ENCODE results near the gene WRAP73. TPM values are rescaled to one million over a fixed set of nuclear protein-coding genes. Genes with fewer than 3 reads are reported as not detected.
"Not testable (repeated sequence)": the region's sequence is repeated elsewhere in the genome, so short reads cannot be mapped to it uniquely, and the experiment has no call there.

WRAP73 gene
- total RNA-seq, 1 donor from 2014 or later = 12.5 TPM

DNA sequence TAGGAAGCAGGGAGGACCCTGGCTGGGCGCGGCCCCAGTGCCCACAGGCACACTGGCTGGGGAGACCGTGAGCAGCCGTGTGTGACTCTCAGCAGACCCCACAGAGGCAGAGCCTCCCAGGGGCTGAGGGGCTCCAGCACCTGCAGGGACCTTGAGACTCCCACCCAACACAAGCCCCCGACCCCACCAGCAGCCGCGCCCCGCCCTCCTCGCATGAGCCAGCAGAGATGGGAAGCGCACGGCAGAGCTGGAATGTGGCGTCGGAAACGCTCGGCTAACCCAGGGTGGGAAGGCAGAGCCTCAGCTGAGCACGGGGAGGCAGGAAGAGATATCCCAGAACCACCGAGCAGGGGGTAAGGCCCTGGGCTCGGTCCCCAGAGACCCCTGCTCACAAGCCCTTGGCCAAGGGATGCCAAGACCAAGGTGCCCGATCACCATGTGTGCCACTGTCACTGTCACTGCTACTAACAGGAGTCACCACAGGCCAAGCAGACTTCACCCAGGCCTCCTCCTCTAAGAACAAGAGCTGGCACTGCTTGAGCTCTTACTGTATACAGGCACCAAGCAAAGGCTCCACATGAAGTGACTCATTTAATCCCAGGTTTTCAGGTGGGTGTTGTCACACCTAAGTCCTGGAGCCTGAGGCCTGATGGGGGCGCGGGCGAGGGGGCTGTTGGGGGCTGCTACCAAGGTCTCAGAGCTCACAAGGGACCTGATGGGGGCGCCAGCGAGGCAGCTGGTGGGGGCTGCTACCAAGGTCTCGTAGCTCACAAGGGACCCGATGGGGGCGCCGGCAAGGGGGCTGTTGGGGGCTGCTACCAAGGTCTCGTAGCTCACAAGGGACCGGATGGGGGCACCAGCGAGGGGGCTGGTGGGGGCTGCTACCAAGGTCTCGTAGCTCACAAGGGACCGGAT is 58.7 kb downstream of the WRAP73 start:
- intact Hi-C loops (cut with micrococcal nuclease) = no loop called here
- DNase-seq = no peak
- no peak for ATAC-seq

DNA sequence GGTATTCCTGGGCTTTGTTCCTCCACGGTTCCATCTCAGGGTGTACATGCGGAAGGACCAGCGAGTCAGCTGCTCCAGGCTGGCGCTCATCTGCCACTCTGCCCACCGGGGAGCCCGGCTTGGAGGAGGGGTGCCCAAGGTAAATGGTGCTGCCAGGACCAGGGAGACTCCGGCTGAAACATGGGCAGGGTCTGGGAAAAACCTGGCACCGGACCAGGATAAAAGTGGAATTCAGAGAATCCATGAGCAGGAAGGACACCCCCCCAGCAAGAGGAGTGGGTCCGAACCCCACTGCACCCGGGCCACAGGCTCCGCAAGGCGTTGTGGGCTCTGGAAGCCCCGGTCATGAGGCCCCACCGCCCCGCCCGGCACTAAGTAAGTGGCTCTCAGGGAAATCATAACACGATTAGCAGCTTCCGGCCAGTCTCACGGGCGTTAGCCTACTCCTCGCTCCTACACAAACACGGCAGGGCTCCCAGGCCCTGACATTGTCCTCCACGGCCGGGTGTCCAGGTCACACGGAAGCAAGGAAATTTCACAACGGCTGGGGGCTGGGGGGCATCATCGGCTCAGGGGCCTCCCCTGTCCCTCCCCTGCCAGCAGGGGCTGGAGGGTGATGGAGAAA is 59.7 kb downstream of the WRAP73 start:
- ATAC-seq = peak; percentile 44
- DNase-seq = no peak
- intact Hi-C loops (cut with micrococcal nuclease) = no loop called here

DNA sequence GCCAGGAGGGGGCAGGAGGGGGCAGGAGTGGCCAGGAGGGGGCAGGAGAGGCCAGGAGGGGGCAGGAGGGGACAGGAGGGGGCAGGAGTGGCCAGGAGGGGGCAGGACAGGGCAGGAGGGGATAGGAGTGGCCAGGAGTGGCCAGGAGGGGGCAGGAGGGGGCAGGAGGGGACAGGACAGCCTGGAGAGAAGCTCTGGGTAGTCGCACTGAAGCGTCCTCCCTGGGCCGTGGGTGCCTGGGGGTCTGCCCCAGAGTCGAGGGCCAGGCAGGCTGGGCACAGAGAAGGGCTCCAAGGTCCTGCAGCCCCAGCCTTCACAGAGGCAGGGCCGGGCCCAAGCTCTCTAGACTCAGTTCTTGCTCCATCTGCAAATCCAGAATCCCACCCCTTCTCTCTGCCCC is 61.5 kb downstream of the WRAP73 start:
- intact Hi-C loops (cut with micrococcal nuclease) = no loop called here
- DNase-seq (no peak), ATAC-seq (no peak)

- DNase-seq (no peak), ATAC-seq (no peak)
- intact Hi-C loops (cut with micrococcal nuclease) = no loop called here
Observed at GRCh38 chr1:3586986-3587759, 62.7 kb downstream of the WRAP73 start.

- intact Hi-C loops (cut with micrococcal nuclease) = no loop called here
- DNase-seq (no peak), ATAC-seq (no peak)
Observed at GRCh38 chr1:3585940-3586568, 63.8 kb downstream of the WRAP73 start.

GRCh38 chr1:3585353-3585868 is 64.5 kb downstream of the WRAP73 start:
- ATAC-seq; intact Hi-C loops (cut with micrococcal nuclease); DNase-seq: not testable (repeated sequence)

- DNase-seq (no peak), ATAC-seq (no peak)
- intact Hi-C loops (cut with micrococcal nuclease) = no loop called here
Observed at GRCh38 chr1:3584915-3585314, 65.0 kb downstream of the WRAP73 start.

DNA sequence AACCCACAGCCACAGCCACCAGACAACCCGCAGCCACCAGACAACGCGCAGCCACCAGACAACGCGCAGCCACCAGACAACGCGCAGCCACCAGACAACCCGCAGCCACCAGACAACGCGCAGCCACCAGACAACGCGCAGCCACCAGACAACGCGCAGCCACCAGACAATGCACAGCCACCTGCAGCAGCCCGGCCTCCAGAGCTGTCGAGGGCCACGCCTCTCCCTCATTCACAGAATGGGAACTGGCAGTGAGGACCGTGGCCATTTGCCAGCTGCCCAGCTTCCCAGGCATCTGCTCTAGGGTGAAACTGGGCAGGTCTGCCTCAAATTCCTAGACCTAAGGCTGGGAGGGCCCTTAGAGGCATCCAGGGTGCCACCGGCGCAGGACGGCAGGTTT is 66.2 kb downstream of the WRAP73 start:
- peak; percentile 48 for DNase-seq
- ATAC-seq; intact Hi-C loops (cut with micrococcal nuclease): not testable (repeated sequence)

- DNase-seq (no peak), ATAC-seq (no peak)
- intact Hi-C loops (cut with micrococcal nuclease) = no loop called here
Observed at GRCh38 chr1:3581296-3582036, 68.4 kb downstream of the WRAP73 start.

Other genes starting within 250 kb of the WRAP73 start
- 1.7 TPM for gene ARHGEF16, start 195.4 kb downstream of the WRAP73 start, total RNA-seq
- gene MEGF6, start 38.6 kb downstream of the WRAP73 start, total RNA-seq = 11.6 TPM
- 48.6 TPM for gene TPRG1L, start 25.1 kb downstream of the WRAP73 start, total RNA-seq
- 0.05 TPM for gene TP73, start 2.4 kb upstream of the WRAP73 start, total RNA-seq
- gene CCDC27, start 102.3 kb upstream of the WRAP73 start, total RNA-seq = not detected
- 15.3 TPM for gene SMIM1, start 122.6 kb upstream of the WRAP73 start, total RNA-seq
- gene LRRC47, start 146.4 kb upstream of the WRAP73 start, total RNA-seq = 57.5 TPM
- gene CEP104, start 207.1 kb upstream of the WRAP73 start, total RNA-seq = 35.2 TPM
- 3.7 TPM for gene DFFB, start 207.4 kb upstream of the WRAP73 start, total RNA-seq